HG03469 (cell line): ENCODE data around the gene VASH2.
"Not testable (repeated sequence)": the region's sequence is repeated elsewhere in the genome, so short reads cannot be mapped to it uniquely, and the experiment has no call there.

Experiments
- ATAC-seq: cut with Tn5 transposase; IDR thresholded peaks from one replicate; pipeline ENCODE4 v1.9.1; 2021; ENCODE audit warnings: mild to moderate bottlenecking, moderate library complexity, moderate number of reproducible peaks; ENCODE audit not compliant: unreplicated experiment

VASH2 gene

DNA sequence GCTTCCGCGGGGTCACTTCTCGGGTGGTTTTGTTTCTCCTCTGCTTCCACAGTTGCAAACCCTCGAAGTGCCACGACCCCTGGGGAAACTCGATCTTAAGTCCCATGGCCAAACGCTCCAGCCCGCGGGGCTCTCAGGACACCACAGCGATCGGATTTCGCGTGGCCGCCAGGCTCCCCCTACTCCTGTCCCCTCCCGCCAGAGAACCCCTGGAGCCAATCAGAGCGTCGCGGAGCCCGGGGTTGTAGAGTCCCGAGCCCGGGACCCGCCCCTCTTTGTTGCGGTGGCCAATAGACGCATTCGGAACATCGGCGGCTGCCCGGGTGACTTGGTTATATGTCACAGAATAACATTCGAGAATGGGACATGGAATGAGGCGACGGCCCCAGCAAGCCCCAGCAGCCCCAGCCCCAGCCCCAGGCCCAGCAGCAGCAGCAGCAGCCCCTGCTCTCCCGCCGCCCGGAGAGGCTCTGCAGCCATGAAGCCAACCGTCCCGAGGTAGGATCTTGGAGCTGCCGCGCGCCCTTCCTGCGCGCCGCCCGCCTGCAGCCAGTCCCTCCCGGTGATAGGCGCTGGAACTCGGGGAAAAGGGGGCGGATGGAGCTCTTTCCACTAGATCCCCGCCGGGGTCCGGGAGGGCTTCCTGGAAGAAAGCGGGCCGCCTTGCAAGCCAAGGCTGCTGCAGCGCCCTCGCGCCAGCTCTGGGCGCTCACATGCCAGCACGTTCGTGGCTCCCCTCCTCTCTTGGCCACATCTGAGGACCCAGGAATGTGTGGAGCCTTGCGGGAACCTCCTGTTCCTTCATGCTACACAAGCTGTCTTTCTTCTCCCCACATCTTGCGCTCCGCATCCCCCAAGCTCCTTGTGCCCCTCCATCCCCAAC is at the start of gene VASH2:
Gene VASH2, plus strand, starts transcription at position 299 of the 883 bp plus-strand sequence. CDS start 1,002 bp downstream, outside the sequence.
- peak; percentile 88 for ATAC-seq

- no peak for ATAC-seq
Observed at GRCh38 chr1:212901290-212901689, 49.1 kb upstream of the VASH2 start.

- ATAC-seq: no peak
Observed at GRCh38 chr1:212902054-212902453, 48.3 kb upstream of the VASH2 start.

DNA sequence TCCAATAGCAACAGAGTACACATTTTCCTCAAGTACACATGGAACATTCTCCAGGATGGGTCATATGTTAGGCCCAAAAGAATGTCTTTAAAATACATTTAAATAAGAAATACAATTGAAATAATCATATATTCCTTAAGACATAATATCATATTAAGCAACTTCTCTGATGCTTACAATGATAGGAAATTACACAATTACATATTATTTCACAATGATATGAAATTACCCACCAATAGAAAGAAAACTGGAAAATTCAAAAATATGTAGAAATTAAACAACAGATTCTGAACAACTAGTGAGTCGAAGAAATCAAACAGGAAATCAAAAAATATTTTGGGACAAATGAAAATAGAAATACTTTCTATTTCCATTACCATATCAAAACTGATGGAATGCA is 46.7 kb upstream of the VASH2 start:
- ATAC-seq: no peak

- not testable (repeated sequence) for ATAC-seq
Observed at GRCh38 chr1:212908071-212908470, 42.3 kb upstream of the VASH2 start.

DNA sequence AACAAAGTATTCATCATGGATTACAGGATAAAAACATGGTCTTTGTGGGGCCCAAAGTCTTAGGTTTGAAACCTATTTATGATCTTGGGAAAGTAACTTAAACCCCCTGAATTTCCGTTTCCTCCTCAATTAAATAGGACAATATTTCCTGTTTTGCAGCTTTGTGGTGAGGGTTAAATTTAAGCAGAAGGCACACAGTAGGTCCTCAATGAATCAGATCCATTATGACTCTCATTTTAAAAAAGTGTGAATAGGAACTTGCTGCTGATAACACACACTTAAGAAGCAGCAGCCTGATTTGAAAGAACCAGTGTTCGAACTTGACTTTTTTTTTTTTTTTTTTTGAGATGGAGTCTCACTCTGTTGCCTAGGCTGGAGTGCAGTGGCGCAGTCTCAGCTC is 41.4 kb upstream of the VASH2 start:
- no peak for ATAC-seq

DNA sequence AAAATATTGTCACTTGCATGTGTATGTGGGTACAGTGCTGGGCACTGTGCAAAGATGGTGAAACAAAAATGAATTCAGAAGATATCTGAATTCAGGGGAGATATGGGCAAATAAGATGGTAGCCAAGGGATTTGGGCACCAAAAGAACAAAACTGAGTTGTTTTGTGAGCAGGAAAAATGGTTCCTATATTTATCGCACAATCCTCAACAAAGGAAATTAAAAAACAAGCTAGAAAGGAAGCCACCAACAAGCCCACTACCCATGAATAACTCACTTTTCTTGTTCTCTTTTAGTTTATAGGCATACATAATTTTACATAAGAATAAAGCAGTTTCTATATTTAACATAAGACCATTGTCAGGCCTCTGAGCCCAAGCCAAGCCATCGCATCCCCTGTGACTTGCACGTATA is 40.7 kb upstream of the VASH2 start:
- no peak for ATAC-seq

GRCh38 chr1:212910213-212910612 is 40.1 kb upstream of the VASH2 start:
- not testable (repeated sequence) for ATAC-seq

- ATAC-seq: not testable (repeated sequence)
Observed at GRCh38 chr1:212913638-212914037, 36.7 kb upstream of the VASH2 start.

GRCh38 chr1:212914110-212914509 is 36.2 kb upstream of the VASH2 start:
- not testable (repeated sequence) for ATAC-seq

DNA sequence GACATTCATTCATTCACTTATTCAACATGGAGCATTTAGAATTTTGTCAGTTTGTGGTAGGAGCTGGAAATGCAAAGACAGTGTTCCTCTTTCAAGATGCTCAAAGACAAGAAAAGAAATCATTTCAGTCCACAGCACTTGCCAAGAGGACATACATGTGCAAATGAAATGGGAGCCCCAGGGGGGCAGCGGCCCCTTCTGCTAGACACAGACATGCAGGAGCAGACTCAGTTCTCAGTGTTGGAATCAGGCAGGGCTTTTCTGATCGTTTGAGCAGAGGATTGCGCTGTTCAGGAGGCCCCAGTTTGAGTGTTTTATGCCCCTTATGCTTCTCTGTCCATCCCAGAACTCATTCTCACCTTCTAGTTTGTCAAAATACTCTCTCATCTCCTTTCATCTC is 35.6 kb upstream of the VASH2 start:
- no peak for ATAC-seq

DNA sequence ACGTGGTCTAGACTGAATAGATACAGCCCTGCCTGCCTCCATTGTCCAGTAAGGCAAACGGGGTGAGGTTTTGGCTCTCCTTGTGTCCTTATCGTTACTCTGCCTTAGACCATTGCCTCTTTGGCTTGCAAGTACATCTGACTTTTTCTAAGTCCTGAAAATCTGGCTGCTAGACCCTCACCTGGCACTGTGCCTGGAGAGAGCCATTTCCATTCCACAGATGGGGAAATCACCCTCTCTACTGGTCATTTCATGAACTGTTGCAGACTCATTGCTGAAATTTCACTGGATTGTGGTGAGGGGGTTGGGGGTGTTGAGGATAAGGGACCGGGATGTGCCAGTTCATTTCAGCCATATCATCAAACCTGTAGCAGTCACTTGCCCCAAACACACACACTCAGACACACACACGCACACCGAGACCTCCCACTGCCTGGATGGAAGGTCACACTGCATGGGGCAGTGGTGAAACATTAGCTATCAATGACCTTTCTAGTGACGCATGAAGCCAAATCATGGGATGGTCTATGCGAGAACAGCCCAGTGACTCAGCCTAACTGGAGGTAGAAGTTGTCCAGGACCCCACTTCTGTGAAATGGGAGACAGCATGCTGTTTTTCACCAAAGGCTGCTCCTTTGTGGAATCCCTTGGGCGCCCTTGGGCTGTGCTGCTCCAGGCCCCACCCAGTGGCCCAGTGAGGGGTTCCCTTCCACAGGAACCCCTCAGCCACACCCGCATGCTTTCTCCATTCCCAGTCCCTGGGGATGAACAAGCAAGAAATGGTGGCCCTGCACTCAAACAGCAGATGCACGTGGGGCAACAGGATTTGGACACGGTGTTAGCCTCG is 34.9 kb upstream of the VASH2 start:
- no peak for ATAC-seq

- ATAC-seq: no peak
Observed at GRCh38 chr1:212916481-212917133, 33.7 kb upstream of the VASH2 start.

- ATAC-seq: no peak
Observed at GRCh38 chr1:212917134-212917485, 33.2 kb upstream of the VASH2 start.

DNA sequence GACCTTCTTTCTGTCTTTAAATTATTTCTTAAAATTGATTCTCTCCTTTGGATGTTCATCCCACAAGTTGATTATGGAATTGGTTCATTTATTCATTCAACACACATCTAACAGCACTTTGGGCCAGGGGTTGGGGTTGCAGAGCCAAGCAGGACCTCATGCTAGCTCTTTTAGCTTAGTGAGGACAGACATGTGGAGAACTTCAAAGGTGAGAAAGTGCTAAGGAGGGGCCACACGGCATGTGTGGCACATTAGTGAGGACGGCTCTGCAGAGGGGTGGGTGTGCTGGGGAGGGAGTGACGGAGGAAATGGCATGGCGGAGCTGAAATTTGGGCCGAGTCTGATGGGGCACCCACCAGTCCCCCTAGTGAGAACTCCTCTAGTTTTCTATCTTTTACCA is 32.5 kb upstream of the VASH2 start:
- ATAC-seq: no peak

DNA sequence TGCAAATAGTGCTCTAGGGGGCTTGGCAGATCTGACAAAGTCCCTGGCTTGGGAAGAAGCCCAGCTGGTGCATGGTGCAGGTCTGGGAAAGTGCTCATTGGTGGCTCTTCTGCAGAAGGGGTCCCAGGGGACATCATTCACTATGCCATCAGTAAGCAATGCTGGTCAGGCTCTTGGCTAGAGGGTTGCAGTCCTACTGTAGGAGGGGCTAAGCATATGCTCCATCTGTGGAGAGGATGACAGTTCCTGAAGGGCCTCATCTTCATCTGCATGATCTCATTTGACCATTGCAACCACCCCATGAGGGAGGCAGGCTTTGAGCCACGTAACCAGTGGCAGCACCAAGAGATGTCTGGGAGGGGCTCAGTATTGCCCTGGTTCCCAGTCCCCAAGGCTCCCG is 31.5 kb upstream of the VASH2 start:
- ATAC-seq: no peak

DNA sequence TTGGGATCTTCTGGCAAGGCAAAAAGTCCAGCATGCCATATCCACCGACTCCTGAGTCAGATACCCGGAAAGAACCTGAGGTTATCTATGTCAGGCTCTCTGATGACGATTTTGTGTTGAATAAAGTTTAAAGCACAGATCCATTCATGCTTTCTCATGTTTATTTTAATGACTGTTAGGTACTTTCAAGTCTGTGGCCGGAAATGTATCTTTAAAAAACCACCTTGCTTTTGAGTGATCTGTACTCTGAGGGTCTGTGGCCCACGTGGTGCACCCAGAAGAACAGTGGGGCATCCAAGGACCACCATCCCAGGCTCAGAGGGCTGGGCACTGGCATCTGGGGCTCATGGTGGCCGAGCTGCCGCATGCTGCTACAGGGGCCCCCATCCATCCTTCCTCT is 30.1 kb upstream of the VASH2 start:
- ATAC-seq: no peak

- ATAC-seq: no peak
Observed at GRCh38 chr1:212920896-212921295, 29.4 kb upstream of the VASH2 start.

DNA sequence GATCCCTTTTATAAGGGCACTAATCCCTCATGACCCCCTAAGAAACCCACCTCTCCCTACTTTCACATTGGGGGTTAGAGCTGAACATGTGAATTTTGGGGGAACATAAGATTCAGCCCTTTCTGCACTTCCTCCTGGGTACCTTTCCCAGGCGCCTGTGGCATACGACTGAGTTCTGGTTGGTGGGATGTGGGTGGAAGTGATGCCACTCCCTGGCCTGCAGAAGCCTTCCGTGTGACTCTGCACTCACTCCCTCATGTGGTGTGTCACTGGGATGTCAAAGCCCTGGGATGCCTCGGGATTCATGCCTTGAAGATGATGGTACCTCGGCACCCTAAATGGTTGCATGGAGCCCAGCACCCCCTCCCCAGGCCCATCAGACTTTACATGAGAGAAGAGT is 28.3 kb upstream of the VASH2 start:
- no peak for ATAC-seq

GRCh38 chr1:212926372-212926771 is 24.0 kb upstream of the VASH2 start:
- ATAC-seq: no peak
